ENCODE results near the gene RSAD1.
A peak's percentile ranks its signal among the peaks of the same experiment; 100 is the strongest.

RSAD1 gene

GRCh38 chr17:50495217-50495823 lies 16.7 kb downstream of the RSAD1 start:
- no peak for DNase-seq (ENCODE audit: low read depth in 2 of 2)

- no peak for DNase-seq (ENCODE audit: low read depth in 2 of 2)
These were observed 17.3 kb downstream of the RSAD1 start for GRCh38 chr17:50495918-50496317.

- DNase-seq (ENCODE audit: low read depth in 2 of 2): no peak
These were observed 19.6 kb downstream of the RSAD1 start for GRCh38 chr17:50498021-50498874.

GRCh38 chr17:50499270-50499669 lies 20.6 kb downstream of the RSAD1 start:
- DNase-seq (ENCODE audit: low read depth in 2 of 2): no peak

GRCh38 chr17:50499721-50500120 lies 21.1 kb downstream of the RSAD1 start:
- no peak for DNase-seq (ENCODE audit: low read depth in 2 of 2)

GRCh38 chr17:50501054-50501453 lies 22.4 kb downstream of the RSAD1 start:
- no peak for DNase-seq (ENCODE audit: low read depth in 2 of 2)

GRCh38 chr17:50502301-50502990 lies 23.8 kb downstream of the RSAD1 start:
- no peak for DNase-seq (ENCODE audit: low read depth in 2 of 2)

- DNase-seq (ENCODE audit: low read depth in 2 of 2): no peak
These were observed 27.0 kb downstream of the RSAD1 start for GRCh38 chr17:50505591-50506130.

- DNase-seq (ENCODE audit: low read depth in 2 of 2): no peak
These were observed 27.6 kb downstream of the RSAD1 start for GRCh38 chr17:50506298-50506697.

GRCh38 chr17:50507871-50508572 lies 29.4 kb downstream of the RSAD1 start, which contains the start of gene MYCBPAP:
Gene MYCBPAP (plus strand): TSS chr17:50508439. CDS start chr17:50508675, 236 bp downstream.
- peak; percentile 64 to 77 for DNase-seq (ENCODE audit: low read depth in 2 of 2)

GRCh38 chr17:50508573-50509460 lies 30.2 kb downstream of the RSAD1 start:
- no peak for DNase-seq (ENCODE audit: low read depth in 2 of 2)

GRCh38 chr17:50511058-50511457 lies 32.4 kb downstream of the RSAD1 start:
- peak in 1 of 2 experiments; percentile 42 for DNase-seq (ENCODE audit: low read depth in 2 of 2)

GRCh38 chr17:50513495-50513894 lies 34.8 kb downstream of the RSAD1 start:
- no peak for DNase-seq (ENCODE audit: low read depth in 2 of 2)

- no peak for DNase-seq (ENCODE audit: low read depth in 2 of 2)
These were observed 35.7 kb downstream of the RSAD1 start for GRCh38 chr17:50514388-50514787.

GRCh38 chr17:50514936-50515702 lies 36.5 kb downstream of the RSAD1 start:
- no peak for DNase-seq (ENCODE audit: low read depth in 2 of 2)

- DNase-seq (ENCODE audit: low read depth in 2 of 2): no peak
These were observed 38.4 kb downstream of the RSAD1 start for GRCh38 chr17:50517011-50517410.

GRCh38 chr17:50517504-50518383 lies 39.1 kb downstream of the RSAD1 start:
- no peak for DNase-seq (ENCODE audit: low read depth in 2 of 2)

GRCh38 chr17:50518384-50519023 lies 39.8 kb downstream of the RSAD1 start:
- DNase-seq (ENCODE audit: low read depth in 2 of 2): no peak
